Urothelium cell line (cell line): ENCODE data around the gene INHA.
A peak's percentile ranks its signal among the peaks of the same experiment; 100 is the strongest.

Experiments used
- DNase-seq: peaks from one replicate; pipeline ENCODE4 v3.0.0; 2011; ENCODE audit warnings: low spot score, mixed read lengths
- FAIRE-seq: peaks from 2 replicates; lab custom pipeline; 2011; peaks lifted over from hg19 to GRCh38; lab: Jason Lieb, UNC

The INHA gene

DNA sequence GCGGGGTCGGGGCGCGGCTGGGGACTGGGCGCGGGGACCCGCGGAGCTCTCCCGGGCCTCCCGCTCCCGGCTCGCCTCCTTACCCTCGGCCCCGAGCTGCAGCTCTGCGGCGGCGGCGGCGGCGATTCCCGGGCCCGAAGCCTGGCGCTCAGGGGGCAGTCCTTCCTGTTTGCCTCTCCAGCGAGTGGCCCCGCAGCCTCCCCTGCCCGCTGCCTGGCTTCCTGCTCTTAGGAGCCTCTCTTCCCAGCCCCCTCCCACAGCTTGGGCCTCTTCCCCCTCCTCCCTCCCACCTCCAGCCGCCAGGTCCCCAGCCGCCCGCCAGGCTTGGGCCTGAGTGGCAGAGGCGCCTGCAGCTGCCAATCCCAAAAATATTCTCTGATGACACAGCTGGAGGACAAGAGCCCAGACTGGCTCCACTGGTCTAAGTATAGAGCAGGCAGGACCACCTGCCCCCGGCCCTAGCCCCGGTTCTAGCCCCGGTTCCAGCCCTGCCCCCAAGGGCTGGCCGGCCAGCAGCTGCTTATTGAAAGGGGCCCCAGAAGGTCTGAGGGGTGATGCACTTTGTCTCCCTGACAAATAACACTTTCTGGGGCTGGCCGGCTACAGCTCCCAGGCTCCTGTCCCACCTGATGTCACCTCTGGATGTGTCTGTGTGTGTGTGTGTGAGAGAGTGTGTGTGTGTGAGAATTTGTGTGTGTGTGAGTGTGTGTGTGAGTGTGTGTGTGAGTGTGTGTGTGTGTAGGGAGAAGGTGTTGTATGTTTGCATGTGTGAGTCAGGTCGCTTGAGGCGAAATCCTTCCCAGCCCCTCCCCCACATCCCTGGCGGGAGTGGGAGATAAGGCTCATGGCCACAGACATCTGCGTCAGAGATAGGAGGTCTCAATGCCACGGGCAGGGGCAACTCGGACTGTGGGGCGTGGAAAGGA is 536 bp upstream of the INHA start, which contains the start of gene OBSL1:
Gene OBSL1 (minus strand): TSS at position 229 of the 926 bp plus-strand sequence. CDS start 307 bp downstream, outside the sequence.
- FAIRE-seq (peak; percentile 94), DNase-seq (peak; percentile 86)

GRCh38 chr2:219573166-219573565 is 1.1 kb downstream of the INHA start:
- no peak for FAIRE-seq
- no peak for DNase-seq

DNA sequence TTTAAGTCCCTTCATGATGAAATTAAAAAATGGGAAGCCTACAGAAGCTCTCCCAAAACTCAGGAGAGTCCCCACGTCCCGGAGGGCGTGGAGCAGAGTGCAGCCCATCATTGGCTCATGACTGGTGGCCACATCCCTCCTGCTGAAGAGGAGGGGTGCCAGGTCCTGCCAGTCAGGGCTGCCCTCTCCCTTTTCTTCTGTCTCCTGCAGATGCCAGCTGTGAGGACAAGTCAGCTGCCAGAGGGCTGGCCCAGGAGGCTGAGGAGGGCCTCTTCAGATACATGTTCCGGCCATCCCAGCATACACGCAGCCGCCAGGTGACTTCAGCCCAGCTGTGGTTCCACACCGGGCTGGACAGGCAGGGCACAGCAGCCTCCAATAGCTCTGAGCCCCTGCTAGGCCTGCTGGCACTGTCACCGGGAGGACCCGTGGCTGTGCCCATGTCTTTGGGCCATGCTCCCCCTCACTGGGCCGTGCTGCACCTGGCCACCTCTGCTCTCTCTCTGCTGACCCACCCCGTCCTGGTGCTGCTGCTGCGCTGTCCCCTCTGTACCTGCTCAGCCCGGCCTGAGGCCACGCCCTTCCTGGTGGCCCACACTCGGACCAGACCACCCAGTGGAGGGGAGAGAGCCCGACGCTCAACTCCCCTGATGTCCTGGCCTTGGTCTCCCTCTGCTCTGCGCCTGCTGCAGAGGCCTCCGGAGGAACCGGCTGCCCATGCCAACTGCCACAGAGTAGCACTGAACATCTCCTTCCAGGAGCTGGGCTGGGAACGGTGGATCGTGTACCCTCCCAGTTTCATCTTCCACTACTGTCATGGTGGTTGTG is 2.6 kb downstream of the INHA start:
- FAIRE-seq, result no peak
- no peak for DNase-seq

GRCh38 chr2:219575566-219576504 is 3.7 kb downstream of the INHA start:
- FAIRE-seq, result no peak
- no peak for DNase-seq

DNA sequence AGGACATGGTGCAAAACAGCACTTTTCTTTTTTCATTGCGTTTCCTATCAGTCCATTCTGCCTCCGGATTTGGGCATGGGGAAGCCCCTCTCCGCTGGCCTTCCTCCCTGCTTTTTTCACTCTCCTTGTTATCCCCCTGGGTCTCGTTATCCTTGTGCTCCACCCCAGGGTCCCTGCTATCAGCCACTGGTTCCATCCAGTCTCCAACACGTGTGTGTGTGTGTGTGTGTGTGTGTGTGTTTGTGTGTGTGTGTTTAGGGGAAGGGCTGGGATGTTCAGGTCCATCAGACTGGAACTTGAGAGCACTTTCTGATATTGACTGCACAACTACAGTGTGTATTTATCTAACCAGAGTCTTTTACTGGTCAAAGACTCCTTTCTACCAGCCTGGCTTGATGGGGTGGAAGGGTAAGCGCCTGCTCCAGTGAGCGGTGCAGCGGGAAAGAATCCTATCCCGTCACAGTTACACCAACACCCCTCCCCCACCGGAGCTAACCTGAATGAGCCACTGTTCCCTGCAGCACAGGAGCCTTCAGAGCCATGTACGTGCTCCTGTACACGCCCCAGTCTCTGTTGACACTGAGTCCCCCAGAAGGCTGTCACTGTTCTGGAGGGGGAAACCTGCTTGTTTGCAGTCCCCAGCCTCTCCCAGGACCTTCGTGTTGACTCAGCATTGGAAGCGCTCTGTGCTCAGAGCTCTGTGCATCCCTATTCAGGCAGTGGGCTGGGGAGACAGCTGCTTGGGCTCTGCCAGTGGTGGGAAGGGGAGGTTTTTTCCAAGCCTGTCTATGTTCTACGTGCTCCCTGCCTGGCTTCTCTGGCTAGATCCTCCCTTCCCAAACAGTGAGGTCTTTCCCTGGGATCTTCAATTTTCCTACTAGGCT is 4.6 kb downstream of the INHA start:
- no peak for FAIRE-seq
- peak; percentile 44 for DNase-seq

DNA sequence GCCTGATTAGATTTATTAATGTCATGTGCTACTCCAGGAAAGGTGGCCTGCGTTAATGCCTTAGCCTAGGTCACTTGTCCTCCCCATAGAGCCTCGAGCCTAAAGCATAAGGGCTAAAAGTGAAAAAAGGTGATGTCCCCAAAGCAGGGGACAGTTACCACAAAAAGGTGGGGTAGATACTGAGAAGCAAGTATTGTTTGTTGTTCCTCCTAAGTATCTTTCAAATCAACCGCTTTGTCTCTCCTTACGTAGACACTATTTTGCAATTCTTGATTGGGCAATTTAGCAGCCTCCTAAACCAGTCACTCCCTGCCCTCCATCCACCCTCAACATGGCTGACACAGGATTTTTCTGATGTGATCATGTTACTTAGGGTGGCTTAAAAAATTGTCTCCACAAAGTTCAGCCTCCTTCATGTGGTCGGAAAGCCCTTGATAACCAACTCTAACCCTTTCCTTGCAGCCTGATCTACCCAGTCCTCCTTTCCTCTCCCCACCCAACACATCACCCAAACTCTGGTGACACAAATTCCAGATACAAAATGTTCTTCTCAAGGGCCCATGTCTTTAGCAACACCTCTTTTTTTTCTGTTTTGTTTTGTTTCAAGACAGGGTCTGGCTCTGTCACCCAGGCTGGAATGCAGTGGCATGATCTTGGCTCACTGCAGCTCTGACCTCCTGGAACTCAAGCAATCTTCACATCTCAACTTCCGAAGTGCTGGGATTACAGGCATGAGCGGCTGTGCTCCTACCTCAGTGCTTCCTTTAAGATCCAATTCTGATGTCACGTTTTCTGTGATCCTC is 6.9 kb downstream of the INHA start:
- DNase-seq, result no peak
- FAIRE-seq, result no peak

GRCh38 chr2:219581346-219581745 is 9.2 kb downstream of the INHA start:
- DNase-seq, result no peak
- no peak for FAIRE-seq

GRCh38 chr2:219591091-219591490 is 19.0 kb downstream of the INHA start:
- FAIRE-seq, result no peak
- no peak for DNase-seq

- DNase-seq (no peak), FAIRE-seq (no peak)
These were observed 20.6 kb downstream of the INHA start for GRCh38 chr2:219592736-219593135.

DNA sequence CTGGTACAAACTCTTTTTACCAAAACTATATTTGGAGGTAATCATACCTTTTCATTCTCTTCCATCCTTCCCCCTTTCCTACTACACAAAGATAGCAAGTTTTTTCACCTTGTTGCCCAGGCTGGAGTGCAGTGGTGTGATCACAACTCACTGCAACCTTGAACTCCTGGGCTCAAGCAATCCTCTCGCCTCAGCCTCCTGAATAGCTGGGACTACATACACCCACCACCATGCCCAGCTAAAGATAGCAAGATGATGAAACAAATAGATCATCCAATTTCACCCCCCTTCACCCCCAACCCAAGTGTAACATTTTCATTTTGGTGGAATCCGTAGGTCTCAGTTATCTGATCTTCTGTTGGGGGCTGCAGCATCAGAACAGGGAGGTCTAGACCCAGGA is 21.0 kb downstream of the INHA start:
- no peak for DNase-seq
- FAIRE-seq, result no peak

GRCh38 chr2:219595256-219595655 is 23.1 kb downstream of the INHA start:
- FAIRE-seq, result no peak
- DNase-seq, result no peak

- DNase-seq (peak; percentile 29), FAIRE-seq (no peak)
These were observed 24.9 kb downstream of the INHA start for GRCh38 chr2:219596954-219597551.

DNA sequence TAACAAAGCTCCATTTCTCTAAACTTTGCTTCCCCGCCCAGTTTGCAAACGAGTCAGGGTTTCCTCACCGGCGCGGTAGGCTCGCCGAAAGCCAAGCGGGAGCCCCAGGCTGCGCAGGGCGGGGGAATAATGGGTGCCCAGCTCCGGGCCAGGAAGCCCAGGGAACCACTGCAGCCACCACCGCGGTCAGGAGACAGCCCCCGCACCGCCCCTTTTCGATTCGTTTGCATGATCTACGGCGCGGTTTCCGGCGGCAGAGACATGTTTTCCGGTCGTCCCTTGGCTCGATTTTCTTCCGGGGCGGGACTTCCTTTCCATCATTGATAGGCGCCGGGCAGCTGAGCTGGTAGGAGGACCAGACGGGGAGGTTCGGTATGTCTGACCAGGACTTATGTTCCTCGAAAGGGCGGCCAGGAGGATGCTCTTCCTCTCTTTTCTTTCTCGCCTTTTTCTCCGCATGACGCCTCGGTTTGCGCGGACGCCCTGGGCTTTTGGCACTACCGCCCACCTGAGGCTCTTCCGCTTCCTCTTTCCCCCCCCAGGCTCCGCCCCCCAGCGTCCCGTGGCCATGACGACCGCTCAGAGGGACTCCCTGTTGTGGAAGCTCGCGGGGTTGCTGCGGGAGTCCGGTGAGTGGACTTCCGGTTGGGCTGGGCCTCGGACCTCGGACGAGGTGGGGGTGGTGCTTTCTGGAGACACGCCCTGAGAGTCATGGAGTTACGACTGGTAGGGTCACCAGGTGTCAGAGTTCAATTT is 25.6 kb downstream of the INHA start, which contains the start of gene STK11IP:
Gene STK11IP (plus strand): TSS at position 306 of the 756 bp plus-strand sequence. CDS start 263 bp downstream, at position 569.
- FAIRE-seq, result no peak

GRCh38 chr2:219598308-219599078 is 26.4 kb downstream of the INHA start:
- DNase-seq (no peak), FAIRE-seq (no peak)

More for the DNA sequence above, 25.6 kb downstream of the INHA start, which contains the start of gene STK11IP:
- DNase-seq, result peak; percentile 99

DNA sequence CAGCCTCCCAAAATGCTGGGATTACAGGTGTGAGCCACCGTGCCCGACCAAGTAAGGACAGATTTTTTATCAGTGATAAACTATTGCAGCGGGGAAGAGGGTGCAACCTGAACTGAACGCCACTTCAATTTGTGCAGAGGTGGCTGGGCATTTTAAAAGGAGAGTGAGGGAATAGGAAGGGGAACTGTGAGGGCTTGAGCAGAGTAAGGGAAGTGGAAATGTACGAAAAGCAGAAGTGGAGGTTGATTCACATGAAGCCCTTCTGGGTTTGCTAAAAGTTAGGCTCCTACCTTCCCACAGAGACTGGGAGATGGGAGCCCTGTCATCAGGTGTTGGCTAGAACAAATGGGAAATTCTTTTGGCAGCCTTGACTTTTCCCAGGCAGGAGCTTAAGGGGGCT is 31.7 kb downstream of the INHA start:
- DNase-seq, result no peak
- no peak for FAIRE-seq

- FAIRE-seq (no peak), DNase-seq (no peak)
These were observed 33.5 kb downstream of the INHA start for GRCh38 chr2:219605607-219605954.

DNA sequence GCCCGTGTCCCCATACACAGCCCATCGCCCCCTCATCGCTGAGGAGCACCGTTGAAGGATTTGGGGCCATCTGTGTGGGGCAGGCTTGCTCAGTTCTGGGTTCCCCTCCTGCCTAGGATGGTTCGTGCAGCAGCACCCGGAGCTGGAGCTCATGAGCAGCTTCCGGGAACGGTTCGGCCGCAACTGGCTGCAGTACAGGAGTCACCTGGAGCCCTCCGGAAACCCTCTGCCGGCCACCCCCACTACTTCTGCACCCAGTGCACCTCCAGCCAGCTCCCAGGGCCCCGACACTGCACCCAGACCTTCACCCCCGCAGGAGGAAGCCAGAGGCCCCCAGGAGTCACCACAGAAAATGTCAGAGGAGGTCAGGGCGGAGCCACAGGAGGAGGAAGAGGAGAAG is 35.8 kb downstream of the INHA start:
- DNase-seq (no peak), FAIRE-seq (no peak)
